Measurements from ENCODE around the gene SBNO1.

- TF ChIP-seq CTCF (IDR thresholded peaks at IDR 0.05) (no peak), POLR2A (IDR thresholded peaks at IDR 0.05) (no peak), POLR2AphosphoS5 (IDR thresholded peaks at IDR 0.05) (no peak), EP300 (IDR thresholded peaks at IDR 0.05) (no peak)
Observed at GRCh38 chr12:123270214-123271000, 94.2 kb downstream of the SBNO1 start.
